Measurements from ENCODE around the gene GCDH.
A peak's percentile ranks its signal among the peaks of the same experiment; 100 is the strongest.

The GCDH gene

DNA sequence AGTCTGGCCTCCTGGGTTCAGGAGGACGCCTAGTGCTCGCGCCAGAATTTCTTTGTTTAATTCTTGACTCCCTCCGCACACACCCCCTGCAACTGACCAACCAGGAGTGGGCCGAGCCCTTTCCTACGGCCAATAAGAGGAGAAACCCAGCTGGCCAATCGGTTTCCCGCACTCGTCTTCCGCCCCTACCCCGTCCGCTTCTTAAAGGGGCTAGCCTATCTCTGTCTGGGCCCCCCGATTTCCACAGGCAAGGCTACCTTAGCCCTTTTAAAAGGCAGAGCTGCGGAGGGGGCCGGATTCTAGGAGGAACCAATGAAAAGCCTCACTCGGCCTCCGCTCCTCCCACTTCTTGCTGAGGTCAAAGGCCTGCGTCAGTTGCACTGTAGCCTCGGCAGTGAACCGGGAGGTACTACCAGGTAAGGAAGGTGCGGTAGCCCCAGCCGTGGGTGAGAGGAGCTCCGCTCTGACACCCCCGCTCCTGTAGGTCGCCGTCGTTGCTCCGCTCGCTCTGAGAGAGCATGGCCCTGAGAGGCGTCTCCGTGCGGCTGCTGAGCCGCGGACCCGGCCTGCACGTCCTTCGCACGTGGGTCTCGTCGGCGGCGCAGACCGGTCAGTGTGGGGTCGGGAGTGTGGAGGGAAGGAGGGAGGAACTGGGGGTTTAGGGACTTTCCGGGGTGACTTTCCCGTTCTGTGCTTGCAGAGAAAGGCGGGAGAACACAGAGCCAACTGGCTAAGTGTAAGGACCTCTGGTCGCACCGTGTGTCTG, at the start of gene GCDH:
GCDH (plus strand) TSS at position 374 of the 766 bp plus-strand sequence; CDS start at position 519, 145 bp downstream.
- Histone ChIP-seq H3F3A (ENCODE audit: insufficient read depth, low read length) (no peaks in the 10 kb centered on the region), H4K20me1 (ENCODE audit: insufficient read depth, low read length) (no peaks in the 10 kb centered on the region), H3K36me3 (replicated peaks; ENCODE audit: insufficient read depth, low read length) (no peaks in the 10 kb centered on the region), H3K9me2 (replicated peaks; ENCODE audit: insufficient read depth, low read length) (no peaks in the 10 kb centered on the region), H3K4me1 (ENCODE audit: low read length) (peaks cover 10% of the 10 kb centered on the region), H3K9me3 (replicated peaks; ENCODE audit: insufficient read depth, low read length) (no peaks in the 10 kb centered on the region), H3K4me2 (ENCODE audit: low read depth, low read length) (peak within 1 kb of the TSS; percentile 94), H3K27ac (ENCODE audit: low read length) (peak within 1 kb of the TSS; percentile 49; the same call in 1 of the 2 replicates), H3K4me3 (ENCODE audit: low read length) (peak within 1 kb of the TSS; percentile 90), H3K9ac (ENCODE audit: low read length) (peak within 1 kb of the TSS; percentile 81), H3K27me3 (replicated peaks; ENCODE audit: insufficient read depth, low read length) (no peaks in the 10 kb centered on the region), H2AFZ (ENCODE audit: low read length) (peak within 1 kb of the TSS; percentile 66), H3K79me2 (ENCODE audit: low read length) (peaks cover 20% of the 10 kb centered on the region)
- peak; percentile 100 for DNase-seq
- TF ChIP-seq, protein P1, sequence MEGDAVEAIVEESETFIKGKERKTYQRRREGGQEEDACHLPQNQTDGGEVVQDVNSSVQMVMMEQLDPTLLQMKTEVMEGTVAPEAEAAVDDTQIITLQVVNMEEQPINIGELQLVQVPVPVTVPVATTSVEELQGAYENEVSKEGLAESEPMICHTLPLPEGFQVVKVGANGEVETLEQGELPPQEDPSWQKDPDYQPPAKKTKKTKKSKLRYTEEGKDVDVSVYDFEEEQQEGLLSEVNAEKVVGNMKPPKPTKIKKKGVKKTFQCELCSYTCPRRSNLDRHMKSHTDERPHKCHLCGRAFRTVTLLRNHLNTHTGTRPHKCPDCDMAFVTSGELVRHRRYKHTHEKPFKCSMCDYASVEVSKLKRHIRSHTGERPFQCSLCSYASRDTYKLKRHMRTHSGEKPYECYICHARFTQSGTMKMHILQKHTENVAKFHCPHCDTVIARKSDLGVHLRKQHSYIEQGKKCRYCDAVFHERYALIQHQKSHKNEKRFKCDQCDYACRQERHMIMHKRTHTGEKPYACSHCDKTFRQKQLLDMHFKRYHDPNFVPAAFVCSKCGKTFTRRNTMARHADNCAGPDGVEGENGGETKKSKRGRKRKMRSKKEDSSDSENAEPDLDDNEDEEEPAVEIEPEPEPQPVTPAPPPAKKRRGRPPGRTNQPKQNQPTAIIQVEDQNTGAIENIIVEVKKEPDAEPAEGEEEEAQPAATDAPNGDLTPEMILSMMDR (IDR thresholded peaks at IDR 0.05; ENCODE audit: low read length): no peak
- TF ChIP-seq EZH2phosphoT487 (IDR thresholded peaks at IDR 0.05; ENCODE audit: low read length) (no peak), EZH2 (optimal IDR thresholded peaks at IDR 0.05; ENCODE audit: low read depth, low read length) (no peak)

DNA sequence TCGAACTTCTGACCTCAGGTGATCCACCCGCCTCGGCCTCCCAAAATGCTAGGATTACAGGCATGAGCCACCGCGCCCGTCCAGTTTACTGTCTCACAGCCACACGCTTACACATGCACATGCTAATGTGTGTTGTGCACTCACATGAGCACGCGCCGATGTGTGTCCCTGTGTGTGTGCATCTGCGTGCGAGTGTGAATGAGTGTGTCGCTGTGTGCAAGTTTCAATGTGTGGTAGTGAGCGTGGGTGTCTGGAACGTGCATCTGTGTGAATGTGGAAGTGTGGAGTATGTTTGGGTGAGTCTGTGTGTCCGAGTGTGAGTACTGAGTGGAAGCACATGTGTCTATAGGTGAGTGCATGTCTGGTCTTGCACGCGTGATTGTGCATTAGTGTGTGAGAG, 48.4 kb upstream of the GCDH start:
- Histone ChIP-seq H3K4me3 (ENCODE audit: low read length) (no peak overlapping the region), H3K9me3 (replicated peaks; ENCODE audit: insufficient read depth, low read length) (no peaks in the 10 kb centered on the region), H3K9me2 (replicated peaks; ENCODE audit: insufficient read depth, low read length) (no peaks in the 10 kb centered on the region), H3K9ac (ENCODE audit: low read length) (no peak overlapping the region), H3F3A (ENCODE audit: insufficient read depth, low read length) (no peaks in the 10 kb centered on the region), H3K36me3 (replicated peaks; ENCODE audit: insufficient read depth, low read length) (no peaks in the 10 kb centered on the region), H4K20me1 (ENCODE audit: insufficient read depth, low read length) (no peaks in the 10 kb centered on the region), H3K4me2 (ENCODE audit: low read depth, low read length) (no peak overlapping the region), H3K79me2 (ENCODE audit: low read length) (no peaks in the 10 kb centered on the region), H2AFZ (ENCODE audit: low read length) (no peak overlapping the region), H3K4me1 (ENCODE audit: low read length) (peaks cover 3% of the 10 kb centered on the region; the same call in 1 of the 2 replicates), H3K27me3 (replicated peaks; ENCODE audit: insufficient read depth, low read length) (peaks cover 90% of the 10 kb centered on the region), H3K27ac (ENCODE audit: low read length) (no peak overlapping the region)
- no peak for DNase-seq
- TF ChIP-seq EZH2 (optimal IDR thresholded peaks at IDR 0.05; ENCODE audit: low read depth, low read length): no peak
- no peak for TF ChIP-seq EZH2phosphoT487 (IDR thresholded peaks at IDR 0.05; ENCODE audit: low read length)
- TF ChIP-seq, protein P1 (IDR thresholded peaks at IDR 0.05; ENCODE audit: low read length): no peak

DNA sequence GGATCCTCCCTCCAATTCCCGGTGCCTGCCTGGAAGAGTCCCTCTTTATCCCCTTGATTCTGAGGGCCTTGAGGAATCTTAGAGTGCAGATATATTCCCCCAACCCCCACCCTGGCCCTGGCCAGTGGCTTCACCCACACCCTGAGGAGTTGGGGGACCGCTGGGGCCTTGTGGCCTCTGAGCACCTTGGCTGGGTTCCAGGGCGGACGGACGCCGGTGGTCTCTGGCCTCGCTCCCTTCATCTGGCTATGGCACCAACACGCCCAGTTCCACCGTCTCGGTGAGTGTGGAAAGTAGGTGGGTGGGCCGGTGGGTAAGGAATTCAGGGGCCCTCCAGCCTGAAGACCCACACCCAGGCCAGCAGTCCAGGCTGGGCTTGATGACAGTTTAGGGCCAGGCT, 47.6 kb upstream of the GCDH start:
- Histone ChIP-seq H3K36me3 (replicated peaks; ENCODE audit: insufficient read depth, low read length) (no peaks in the 10 kb centered on the region), H3K27me3 (replicated peaks; ENCODE audit: insufficient read depth, low read length) (peaks cover 84% of the 10 kb centered on the region), H3K79me2 (ENCODE audit: low read length) (no peaks in the 10 kb centered on the region), H3K27ac (ENCODE audit: low read length) (no peak overlapping the region), H3K4me3 (ENCODE audit: low read length) (no peak overlapping the region), H3K4me2 (ENCODE audit: low read depth, low read length) (no peak overlapping the region), H2AFZ (ENCODE audit: low read length) (no peak overlapping the region), H3K4me1 (ENCODE audit: low read length) (peaks cover 8% of the 10 kb centered on the region; the same call in 1 of the 2 replicates), H3K9ac (ENCODE audit: low read length) (no peak overlapping the region), H3F3A (ENCODE audit: insufficient read depth, low read length) (no peaks in the 10 kb centered on the region), H3K9me2 (replicated peaks; ENCODE audit: insufficient read depth, low read length) (no peaks in the 10 kb centered on the region), H3K9me3 (replicated peaks; ENCODE audit: insufficient read depth, low read length) (no peaks in the 10 kb centered on the region), H4K20me1 (ENCODE audit: insufficient read depth, low read length) (no peaks in the 10 kb centered on the region)
- no peak for DNase-seq
- TF ChIP-seq, protein P1 (IDR thresholded peaks at IDR 0.05; ENCODE audit: low read length): no peak
- TF ChIP-seq EZH2 (optimal IDR thresholded peaks at IDR 0.05; ENCODE audit: low read depth, low read length) (no peak), EZH2phosphoT487 (IDR thresholded peaks at IDR 0.05; ENCODE audit: low read length) (no peak)

All from MM.1S (cell line).